ENCODE data around the gene GRIP2.
A peak's percentile ranks its signal among the peaks of the same experiment; 100 is the strongest.

GRIP2 gene

DNA sequence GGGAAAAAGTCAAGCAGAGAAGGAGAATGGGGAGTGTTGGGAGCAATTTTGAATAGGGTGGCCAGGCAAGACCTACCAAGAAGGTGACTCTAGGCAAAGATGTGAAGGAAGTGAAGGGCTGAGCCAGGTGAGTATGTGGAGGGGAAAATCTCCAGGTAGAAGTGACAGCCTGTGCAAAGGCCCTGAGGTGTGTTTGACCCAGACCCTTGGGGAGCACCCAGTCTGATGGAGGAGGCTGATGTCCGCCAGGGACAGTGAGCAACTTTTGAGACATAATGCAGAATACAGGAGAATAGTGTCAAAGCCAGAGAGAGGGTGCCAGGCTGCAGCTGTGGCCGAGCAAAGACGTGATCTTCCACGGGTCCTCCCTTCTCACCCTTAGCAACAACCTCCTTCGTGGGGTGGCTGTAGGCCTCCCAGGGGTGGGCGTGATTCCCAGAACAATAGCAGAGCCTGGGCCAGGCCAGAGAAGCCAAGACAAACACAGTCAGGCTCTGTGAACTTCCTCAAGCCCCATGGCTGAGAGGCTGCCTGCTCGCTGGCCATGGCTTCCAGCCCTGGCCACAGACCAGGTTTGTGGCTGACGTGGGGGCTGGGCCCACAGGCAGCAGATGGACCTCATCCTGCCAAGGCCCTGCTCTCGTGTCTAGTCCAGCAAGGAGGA, 79.7 kb downstream of the GRIP2 start:
- H3K4me3 ChIP-seq (replicated peaks; ENCODE audit: low read depth, low read length), result no peak overlapping the region
- DNase-seq (ENCODE audit: extremely low read depth, low read depth), result peak; percentile 43
- TF ChIP-seq, protein P1, sequence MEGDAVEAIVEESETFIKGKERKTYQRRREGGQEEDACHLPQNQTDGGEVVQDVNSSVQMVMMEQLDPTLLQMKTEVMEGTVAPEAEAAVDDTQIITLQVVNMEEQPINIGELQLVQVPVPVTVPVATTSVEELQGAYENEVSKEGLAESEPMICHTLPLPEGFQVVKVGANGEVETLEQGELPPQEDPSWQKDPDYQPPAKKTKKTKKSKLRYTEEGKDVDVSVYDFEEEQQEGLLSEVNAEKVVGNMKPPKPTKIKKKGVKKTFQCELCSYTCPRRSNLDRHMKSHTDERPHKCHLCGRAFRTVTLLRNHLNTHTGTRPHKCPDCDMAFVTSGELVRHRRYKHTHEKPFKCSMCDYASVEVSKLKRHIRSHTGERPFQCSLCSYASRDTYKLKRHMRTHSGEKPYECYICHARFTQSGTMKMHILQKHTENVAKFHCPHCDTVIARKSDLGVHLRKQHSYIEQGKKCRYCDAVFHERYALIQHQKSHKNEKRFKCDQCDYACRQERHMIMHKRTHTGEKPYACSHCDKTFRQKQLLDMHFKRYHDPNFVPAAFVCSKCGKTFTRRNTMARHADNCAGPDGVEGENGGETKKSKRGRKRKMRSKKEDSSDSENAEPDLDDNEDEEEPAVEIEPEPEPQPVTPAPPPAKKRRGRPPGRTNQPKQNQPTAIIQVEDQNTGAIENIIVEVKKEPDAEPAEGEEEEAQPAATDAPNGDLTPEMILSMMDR (IDR thresholded peaks at IDR 0.05; ENCODE audit: low read depth, low read length, missing control alignments), result no peak

DNA sequence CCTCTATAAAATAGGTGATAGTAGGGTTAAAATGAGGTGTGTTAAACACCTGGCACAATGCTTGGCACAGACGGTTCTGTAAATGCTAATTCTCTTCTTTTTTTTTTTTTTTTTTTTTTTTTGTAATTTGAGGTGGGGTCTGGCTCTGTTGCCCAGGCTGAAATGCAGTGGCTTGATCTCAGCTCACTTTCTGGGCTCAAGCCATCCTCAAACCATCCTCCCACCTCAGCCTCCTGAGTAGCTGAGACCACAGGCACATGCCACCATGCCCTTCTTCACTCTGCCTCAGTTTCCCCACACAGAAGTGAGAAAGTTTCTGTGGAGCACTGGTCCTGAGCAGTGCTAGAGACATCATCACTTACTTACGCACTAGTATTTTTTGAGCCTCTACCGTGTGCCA, 80.4 kb downstream of the GRIP2 start:
- TF ChIP-seq, protein P1 (IDR thresholded peaks at IDR 0.05; ENCODE audit: low read depth, low read length, missing control alignments), result no peak
- H3K4me3 ChIP-seq (replicated peaks; ENCODE audit: low read depth, low read length), result no peak overlapping the region
- no peak for DNase-seq (ENCODE audit: extremely low read depth, low read depth)

- no peak overlapping the region for H3K4me3 ChIP-seq (replicated peaks; ENCODE audit: low read depth, low read length)
- TF ChIP-seq, protein P1 (IDR thresholded peaks at IDR 0.05; ENCODE audit: low read depth, low read length, missing control alignments), result no peak
- no peak for DNase-seq (ENCODE audit: extremely low read depth, low read depth)
Measured at GRCh38 chr3:14459384-14459783, 80.8 kb downstream of the GRIP2 start.

DNA sequence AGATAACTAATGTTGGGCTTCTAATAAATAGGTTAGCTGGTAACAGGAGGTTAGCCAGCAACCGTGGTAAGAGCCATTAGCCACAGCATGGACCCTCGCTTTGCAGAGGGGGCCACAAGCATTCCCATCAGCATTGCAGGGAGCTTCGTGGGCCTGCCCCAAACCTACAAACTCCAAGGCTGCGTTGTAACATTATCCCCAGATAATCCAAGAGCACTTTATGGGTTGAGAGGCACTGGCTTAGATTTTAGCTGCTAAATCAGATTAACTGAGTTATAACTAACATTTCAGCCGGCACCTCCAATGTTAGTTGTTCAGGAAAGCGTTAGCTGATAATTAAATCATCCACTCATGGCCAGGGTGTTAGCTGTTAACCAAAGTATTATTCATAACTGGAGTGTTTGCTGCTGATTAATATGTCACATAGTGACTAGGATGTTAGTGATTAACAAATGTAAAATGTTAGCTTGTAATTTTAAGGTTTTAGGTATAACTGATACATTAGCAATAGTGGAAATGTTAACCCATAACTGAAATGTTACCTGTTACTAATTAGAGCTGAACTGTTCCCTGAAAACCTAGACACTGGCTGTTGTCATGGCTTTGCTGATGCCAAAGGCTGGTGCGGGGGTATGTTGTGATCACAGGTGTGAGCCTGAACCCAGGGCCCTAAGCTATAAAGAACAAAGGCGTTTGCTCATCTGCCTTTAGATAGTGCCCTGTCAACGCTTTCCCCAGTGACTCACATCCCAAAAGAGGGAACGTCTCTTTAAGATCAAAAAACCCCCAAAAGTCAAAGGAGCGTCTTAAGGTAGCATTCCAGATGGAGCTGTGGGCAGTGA, 81.5 kb downstream of the GRIP2 start:
- TF ChIP-seq, protein P1 (IDR thresholded peaks at IDR 0.05; ENCODE audit: low read depth, low read length, missing control alignments), result no peak
- H3K4me3 ChIP-seq (replicated peaks; ENCODE audit: low read depth, low read length), result no peak overlapping the region
- DNase-seq (ENCODE audit: extremely low read depth, low read depth), result no peak

DNA sequence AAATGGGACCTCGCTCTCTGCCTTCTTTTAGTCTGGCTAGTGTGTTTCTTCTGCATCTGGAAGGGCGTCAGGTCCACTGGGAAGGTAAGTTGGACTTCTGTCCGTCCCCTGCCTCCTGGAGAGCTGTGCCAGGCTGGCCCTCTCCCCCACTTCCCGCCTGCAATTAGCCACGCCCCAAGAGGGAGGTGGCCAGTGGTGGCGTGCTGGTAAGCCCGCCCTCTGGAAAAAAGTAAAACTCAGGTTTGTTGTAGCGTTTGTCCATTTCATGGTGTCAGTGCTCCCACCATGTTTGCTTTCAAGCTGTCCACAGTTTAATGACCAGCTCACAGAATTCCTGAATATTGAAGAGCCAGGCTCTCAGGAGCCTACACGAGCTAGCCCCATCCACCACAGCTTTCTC, 82.1 kb downstream of the GRIP2 start:
- H3K4me3 ChIP-seq (replicated peaks; ENCODE audit: low read depth, low read length), result no peak overlapping the region
- TF ChIP-seq, protein P1 (IDR thresholded peaks at IDR 0.05; ENCODE audit: low read depth, low read length, missing control alignments), result no peak
- DNase-seq (ENCODE audit: extremely low read depth, low read depth), result no peak

DNA sequence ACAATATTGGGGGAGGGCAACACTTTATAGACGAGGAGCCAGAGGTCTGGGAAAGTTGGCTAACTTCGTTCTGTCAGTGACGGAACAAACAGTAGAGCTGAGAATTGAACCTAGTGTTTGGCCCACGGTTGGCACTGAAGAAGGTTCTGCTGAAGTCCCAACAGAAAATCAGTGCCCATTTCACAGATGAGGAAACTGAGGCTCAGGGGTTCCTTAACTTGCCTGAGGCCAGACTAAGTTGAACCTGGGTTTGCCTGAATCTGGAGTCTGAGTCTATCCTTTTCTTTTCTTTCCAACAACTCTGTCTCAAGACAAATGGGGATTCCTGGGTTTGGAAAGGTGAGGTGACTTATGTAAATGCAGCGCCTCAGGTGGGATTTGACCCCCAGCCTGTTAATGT, 82.7 kb downstream of the GRIP2 start:
- TF ChIP-seq, protein P1 (IDR thresholded peaks at IDR 0.05; ENCODE audit: low read depth, low read length, missing control alignments), result no peak
- no peak for DNase-seq (ENCODE audit: extremely low read depth, low read depth)

More for the DNA sequence above, 82.7 kb downstream of the GRIP2 start:
- no peak overlapping the region for H3K4me3 ChIP-seq (replicated peaks; ENCODE audit: low read depth, low read length)

All from HFF-Myc (cell line).